OCI-LY3 (cell line): ENCODE data around the gene C10orf53.

Experiments used
- EZH2phosphoT487 ChIP-seq: fragments of 200-600 bp; shearing (Covaris generic); IDR thresholded peaks from 2 replicates; pipeline ENCODE4 v1.6.1; 2018; ENCODE audit warnings: antibody characterized with exemption, mixed run types, low read depth
- TF ChIP-seq, protein P1 (sequence below): fragments of 200-600, 300-600 bp; sonication (generic); IDR thresholded peaks from 2 replicates; pipeline ENCODE4 v1.5.1; 2014; ENCODE audit warnings: antibody characterized with exemption, low read length, low read depth

DNA sequence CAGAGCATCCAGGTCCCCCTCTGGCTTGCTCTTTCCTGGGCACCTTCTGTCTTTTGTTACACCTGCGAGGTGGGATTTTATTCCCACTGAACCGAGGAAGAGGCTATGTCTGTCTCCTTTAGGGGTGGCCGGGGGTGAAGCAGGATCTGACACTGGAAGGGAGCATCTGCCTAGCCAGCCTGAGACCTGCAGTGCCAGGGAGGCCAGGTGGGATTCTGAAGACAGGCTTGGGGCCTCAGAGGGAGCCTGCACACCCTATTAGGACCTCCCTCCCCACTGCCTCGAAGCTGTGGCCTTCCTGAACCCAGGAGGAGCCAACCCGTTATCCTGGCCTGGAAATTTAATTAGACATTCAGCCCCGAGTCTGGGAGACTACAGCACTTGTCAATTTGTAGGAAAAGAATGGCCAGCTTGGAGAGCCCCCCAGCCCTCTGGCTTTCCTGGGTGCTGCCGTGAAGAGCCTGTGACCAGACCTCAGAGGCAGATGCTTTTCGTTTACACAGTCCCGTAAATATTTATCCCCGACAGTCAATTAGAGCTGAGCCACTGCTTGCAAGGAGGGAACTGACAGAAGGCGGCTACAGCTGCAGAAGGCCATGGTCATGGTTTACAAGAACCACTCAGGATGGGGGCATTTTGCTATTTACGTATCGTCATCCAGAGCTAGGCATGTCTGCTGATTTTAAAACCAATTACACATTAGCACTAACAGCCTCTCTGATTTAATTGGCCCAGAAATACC lies 46.0 kb upstream of the C10orf53 start:
- TF ChIP-seq EZH2phosphoT487, result no peak
- TF ChIP-seq, protein P1, sequence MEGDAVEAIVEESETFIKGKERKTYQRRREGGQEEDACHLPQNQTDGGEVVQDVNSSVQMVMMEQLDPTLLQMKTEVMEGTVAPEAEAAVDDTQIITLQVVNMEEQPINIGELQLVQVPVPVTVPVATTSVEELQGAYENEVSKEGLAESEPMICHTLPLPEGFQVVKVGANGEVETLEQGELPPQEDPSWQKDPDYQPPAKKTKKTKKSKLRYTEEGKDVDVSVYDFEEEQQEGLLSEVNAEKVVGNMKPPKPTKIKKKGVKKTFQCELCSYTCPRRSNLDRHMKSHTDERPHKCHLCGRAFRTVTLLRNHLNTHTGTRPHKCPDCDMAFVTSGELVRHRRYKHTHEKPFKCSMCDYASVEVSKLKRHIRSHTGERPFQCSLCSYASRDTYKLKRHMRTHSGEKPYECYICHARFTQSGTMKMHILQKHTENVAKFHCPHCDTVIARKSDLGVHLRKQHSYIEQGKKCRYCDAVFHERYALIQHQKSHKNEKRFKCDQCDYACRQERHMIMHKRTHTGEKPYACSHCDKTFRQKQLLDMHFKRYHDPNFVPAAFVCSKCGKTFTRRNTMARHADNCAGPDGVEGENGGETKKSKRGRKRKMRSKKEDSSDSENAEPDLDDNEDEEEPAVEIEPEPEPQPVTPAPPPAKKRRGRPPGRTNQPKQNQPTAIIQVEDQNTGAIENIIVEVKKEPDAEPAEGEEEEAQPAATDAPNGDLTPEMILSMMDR, result no peak
